HCT116 (cell line): ENCODE measurements around the gene TEDC2. TPM values are rescaled to one million over a fixed set of nuclear protein-coding genes. Genes with fewer than 3 reads are reported as not detected.

Source experiments
- ATAC-seq: fragments of 200-7000 bp; cut with Tn5 transposase; 2 replicates; pipeline ENCODE4 v1.9.1; 2020; ENCODE audit warnings: mild to moderate bottlenecking, moderate library complexity
- BruUV-seq: library from RNA; stranded (reverse); fragments of 400-500 nt; replicated peaks from 2 replicates; lab custom pipeline; 2021; lab: Mats Ljungman, UMichigan
- CTCF ChIA-PET: fragments of 300-600 bp; sonication (Branson Sonifier 250); formaldehyde crosslinking; loops from one replicate; lab custom pipeline; 2021; ENCODE audit warnings: antibody characterized with exemption; lab: Charles Lee
- POLR2A ChIA-PET: fragments of 300-600, 350-600 bp; sonication (Branson Sonifier 250); formaldehyde crosslinking; loops from one replicate; lab custom pipeline; 2021; ENCODE audit warnings: antibody characterized with exemption; lab: Charles Lee
- RAD21 ChIA-PET, 2 experiments: fragments of 300-600 bp; sonication (Branson Sonifier 250); formaldehyde crosslinking; loops; one replicate each; lab custom pipeline; 2023; ENCODE audit warnings: low total read pairs in 2 of 2; ENCODE audit not compliant: uncharacterized antibody in 2 of 2, unreplicated experiment in 2 of 2, low non-redundant PET in 1 of 2; lab: Charles Lee
- DNase-seq: peaks from one replicate; pipeline ENCODE4 v3.0.0-alpha.2; 2010; ENCODE audit warnings: low read depth, low spot score
- H2AFZ ChIP-seq: fragments of 200-600 bp; shearing (Covaris generic), sonication (generic); 2 replicates; pipeline ENCODE4 v1.6.1; 2017; ENCODE audit warnings: low read depth, mixed run types, mixed read lengths, antibody characterized with exemption, low read length; ENCODE audit not compliant: poor library complexity, severe bottlenecking
- H3K27ac ChIP-seq: 2 replicates; pipeline ENCODE4 v1.5.1; 2012; ENCODE audit warnings: low read depth, low read length
- H3K27me3 ChIP-seq: fragments of 200-600 bp; sonication (generic); 2 replicates; pipeline ENCODE4 v1.6.1; 2016; ENCODE audit warnings: mixed run types, low read length, mixed read lengths; ENCODE audit not compliant: insufficient read depth
- H3K36me3 ChIP-seq, 2 experiments: fragments of 200-500 bp in 1 of 2; fragments of 200-600 bp in 1 of 2; sonication (Bioruptor generic) in 1 of 2; sonication (generic) in 1 of 2; 2 replicates each; pipeline versions ENCODE4 v1.5.1 to v1.6.1; 2014 to 2016; ENCODE audit warnings: low read length in 2 of 2, inconsistent platforms in 1 of 2, mixed read lengths in 1 of 2, mixed run types in 1 of 2; ENCODE audit not compliant: insufficient read depth in 2 of 2, control insufficient read depth in 1 of 2
- H3K4me1 ChIP-seq, 2 experiments: fragments of 200-600 bp in 1 of 2; sonication (generic) in 1 of 2; 2 replicates each; pipeline versions ENCODE4 v1.5.1 to v1.6.1; 2012 to 2017; ENCODE audit warnings: low read length in 2 of 2, inconsistent platforms in 1 of 2, mild to moderate bottlenecking in 1 of 2, mixed read lengths in 1 of 2, mixed run types in 1 of 2, moderate library complexity in 1 of 2; ENCODE audit not compliant: insufficient read depth in 2 of 2, control insufficient read depth in 1 of 2
- H3K4me2 ChIP-seq: fragments of 200-600 bp; sonication (generic); 2 replicates; pipeline ENCODE4 v1.6.1; 2017; ENCODE audit warnings: mixed run types, low read length, mixed read lengths
- H3K4me3 ChIP-seq, 2 experiments: fragments of 200-600 bp in 1 of 2; sonication (generic) in 1 of 2; replicated peaks in 1 of 2; 2 replicates each; pipeline ENCODE4 v1.5.1; 2011 to 2016; ENCODE audit warnings: low read length in 2 of 2, control low read depth in 1 of 2, low read depth in 1 of 2, mild to moderate bottlenecking in 1 of 2, mixed read lengths in 1 of 2, mixed run types in 1 of 2
- H3K79me2 ChIP-seq: fragments of 200-600 bp; sonication (generic); 2 replicates; pipeline ENCODE4 v1.6.1; 2017; ENCODE audit warnings: mild to moderate bottlenecking, mixed run types, low read length, moderate library complexity, mixed read lengths; ENCODE audit not compliant: insufficient read depth
- H3K9ac ChIP-seq: fragments of 200-600 bp; sonication (generic); 2 replicates; pipeline ENCODE4 v1.6.1; 2016; ENCODE audit warnings: low read length, mixed read lengths
- H3K9me2 ChIP-seq: fragments of 200-600 bp; sonication (generic), shearing (Covaris generic); 2 replicates; pipeline ENCODE4 v1.6.1; 2017; ENCODE audit warnings: mixed run types, mild to moderate bottlenecking, moderate library complexity; ENCODE audit not compliant: insufficient read depth
- H3K9me3 ChIP-seq, 2 experiments: fragments of 200-500 bp in 1 of 2; fragments of 200-600 bp in 1 of 2; sonication (Bioruptor generic) in 1 of 2; sonication (generic) in 1 of 2; 2 replicates each; pipeline ENCODE4 v1.6.1; 2014 to 2017; ENCODE audit warnings: low read length in 2 of 2, mixed read lengths in 2 of 2, inconsistent platforms in 1 of 2, low read depth in 1 of 2, mild to moderate bottlenecking in 1 of 2, mixed run types in 1 of 2, moderate library complexity in 1 of 2; ENCODE audit not compliant: control insufficient read depth in 1 of 2, insufficient read depth in 1 of 2
- H4K20me1 ChIP-seq: fragments of 200-600 bp; sonication (generic), shearing (Covaris generic); 2 replicates; pipeline ENCODE4 v1.6.1; 2017; ENCODE audit warnings: mixed run types, mild to moderate bottlenecking, moderate library complexity; ENCODE audit not compliant: insufficient read depth
- EZH2 ChIP-seq: fragments of 200-600 bp; sonication (generic); IDR thresholded peaks from 2 replicates; pipeline ENCODE4 v1.6.1; 2017; ENCODE audit warnings: antibody characterized with exemption, mixed run types
- EZH2phosphoT487 ChIP-seq: fragments of 200-600 bp; IDR thresholded peaks from 2 replicates; pipeline ENCODE4 v1.6.1; 2018; ENCODE audit warnings: antibody characterized with exemption, borderline replicate concordance
- RAD21 ChIP-seq: IDR thresholded peaks from 2 replicates; pipeline ENCODE4 v1.6.1; 2012; ENCODE audit warnings: low read depth, mild to moderate bottlenecking
- intact Hi-C: fragments of 100-400 bp; cut with micrococcal nuclease; formaldehyde crosslinking; loops from 2 replicates; pipeline ENCODE4 v1.10.0; 2022
- total RNA-seq: library from RNA; stranded (reverse); gene quantifications from one replicate; pipeline ENCODE4 v1.2.1, GENCODE V29; 2021; ENCODE audit not compliant: unreplicated experiment
- TF ChIP-seq, protein P1 (sequence below), 3 experiments: fragments of 200-600 bp in 1 of 3; sonication (generic) in 1 of 3; IDR thresholded peaks in 2 of 3; conservative IDR thresholded peaks in 1 of 3; 2 replicates each; pipeline ENCODE4 v1.5.1; 2012 to 2017; ENCODE audit warnings: low read depth in 2 of 3, low read length in 2 of 3, antibody characterized with exemption in 1 of 3, borderline replicate concordance in 1 of 3, control low read depth in 1 of 3, mild to moderate bottlenecking in 1 of 3, mixed read lengths in 1 of 3, mixed run types in 1 of 3, moderate library complexity in 1 of 3; ENCODE audit not compliant: insufficient read depth in 1 of 3

The TEDC2 gene
- total RNA-seq, 1 experiment from 2014 or later, result 26.5 TPM

DNA sequence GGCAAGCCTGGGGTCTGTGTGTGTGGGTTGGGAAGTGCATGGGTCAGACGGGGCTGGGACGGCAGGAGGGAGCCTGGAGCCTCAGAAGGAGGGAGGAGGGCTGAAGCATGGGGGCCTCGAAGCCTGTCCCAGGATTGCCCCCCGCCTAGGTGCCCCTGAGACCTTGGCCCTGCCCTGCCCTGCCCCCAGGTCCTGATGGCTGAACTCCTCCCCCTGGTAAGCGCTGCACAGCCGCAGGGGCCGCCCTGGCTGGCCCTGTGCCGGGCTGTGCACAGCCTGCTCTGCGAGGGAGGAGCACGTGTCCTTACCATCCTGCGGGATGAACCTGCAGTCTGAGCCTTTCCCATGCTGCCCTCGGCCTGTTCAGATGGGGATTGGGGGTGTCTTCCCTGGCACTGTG, 4.4 kb downstream of the TEDC2 start:
- DNase-seq (no peak), ATAC-seq (no peak)
- no peaks in the 10 kb centered on the region for H3K27me3 ChIP-seq
- CTCF ChIA-PET, result no interaction called here
- POLR2A ChIA-PET, result no interaction called here
- no TSS peak for BruUV-seq
- H3K4me3 ChIP-seq, result no peak overlapping the region
- RAD21 ChIA-PET, result no interaction called here
- H3K4me1 ChIP-seq, result peaks cover 20 to 42% of the 10 kb centered on the region in 2 experiments
- no peaks in the 10 kb centered on the region for H3K36me3 ChIP-seq
- no peaks in the 10 kb centered on the region for H3K9me2 ChIP-seq
- TF ChIP-seq EZH2phosphoT487 (no peak), RAD21 (no peak)
- H2AFZ ChIP-seq, result no peak overlapping the region
- peaks cover 7% of the 10 kb centered on the region; the same call in 1 of the 2 replicates for H3K79me2 ChIP-seq
- intact Hi-C loops, result loop anchor here (5.0 kb wide), 1 partner anchor 37 kb away; the partner anchor contains the start of gene CCNF
- H3K27ac ChIP-seq, result no peak overlapping the region; the same call in 1 of the 2 replicates
- no peak overlapping the region for H3K4me2 ChIP-seq
- no peaks in the 10 kb centered on the region for H3K9me3 ChIP-seq
- H4K20me1 ChIP-seq, result no peaks in the 10 kb centered on the region
- no peak overlapping the region for H3K9ac ChIP-seq

DNA sequence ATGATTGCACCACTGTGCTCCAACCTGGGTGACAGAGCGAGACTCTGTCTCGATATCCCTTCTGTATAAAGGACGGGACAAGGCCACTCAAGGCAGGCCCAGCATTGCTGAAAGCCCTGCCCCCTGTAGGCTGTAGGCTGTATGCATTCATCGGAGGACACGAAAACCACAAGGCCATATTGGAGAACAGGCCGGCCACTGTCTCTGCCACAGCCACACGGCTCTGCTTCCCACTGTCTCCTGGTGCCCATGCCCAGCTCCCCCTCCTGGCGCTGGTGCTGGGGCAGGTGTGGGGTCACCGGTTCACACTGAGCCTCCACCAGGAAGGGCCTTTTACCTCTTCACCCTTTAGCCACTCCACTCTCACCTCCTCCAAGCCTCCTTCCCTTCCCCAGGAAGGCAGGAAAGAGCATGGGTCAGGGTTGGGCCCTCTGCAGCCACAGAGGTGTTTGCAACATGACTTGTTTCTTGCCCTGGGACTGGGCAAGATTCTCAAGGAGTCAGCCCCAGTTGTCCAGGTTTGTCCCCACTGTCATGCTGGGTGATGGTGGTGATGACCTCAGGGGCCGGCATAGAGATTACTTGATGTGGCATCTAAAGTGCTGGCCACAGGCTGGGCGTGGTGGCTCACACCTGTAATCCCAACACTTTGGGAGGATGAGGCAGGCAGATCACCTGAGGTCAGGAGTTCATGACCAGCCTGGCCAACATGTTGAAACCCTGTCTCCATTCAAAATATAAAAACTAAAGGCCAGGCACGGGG, 5.9 kb downstream of the TEDC2 start:
- Histone ChIP-seq H3K79me2 (peaks cover 2% of the 10 kb centered on the region; the same call in 1 of the 2 replicates), H3K4me3 (no peak overlapping the region), H3K36me3 (no peaks in the 10 kb centered on the region), H3K9me2 (no peaks in the 10 kb centered on the region), H3K9me3 (no peaks in the 10 kb centered on the region), H3K27me3 (no peaks in the 10 kb centered on the region), H3K4me1 (peaks cover 19 to 37% of the 10 kb centered on the region in 2 experiments), H4K20me1 (no peaks in the 10 kb centered on the region), H3K4me2 (no peak overlapping the region), H2AFZ (no peak overlapping the region), H3K27ac (no peak overlapping the region), H3K9ac (no peak overlapping the region)
- ChIA-PET RAD21 (no interaction called here), CTCF (no interaction called here), POLR2A (no interaction called here)
- no TSS peak for BruUV-seq
- 0 out of 2 replicates have a peak, but pooled peaks have one; percentile 16 for ATAC-seq
- no peak for DNase-seq
- intact Hi-C loops, result no loop called here
- no peak for TF ChIP-seq EZH2
- TF ChIP-seq, protein P1, sequence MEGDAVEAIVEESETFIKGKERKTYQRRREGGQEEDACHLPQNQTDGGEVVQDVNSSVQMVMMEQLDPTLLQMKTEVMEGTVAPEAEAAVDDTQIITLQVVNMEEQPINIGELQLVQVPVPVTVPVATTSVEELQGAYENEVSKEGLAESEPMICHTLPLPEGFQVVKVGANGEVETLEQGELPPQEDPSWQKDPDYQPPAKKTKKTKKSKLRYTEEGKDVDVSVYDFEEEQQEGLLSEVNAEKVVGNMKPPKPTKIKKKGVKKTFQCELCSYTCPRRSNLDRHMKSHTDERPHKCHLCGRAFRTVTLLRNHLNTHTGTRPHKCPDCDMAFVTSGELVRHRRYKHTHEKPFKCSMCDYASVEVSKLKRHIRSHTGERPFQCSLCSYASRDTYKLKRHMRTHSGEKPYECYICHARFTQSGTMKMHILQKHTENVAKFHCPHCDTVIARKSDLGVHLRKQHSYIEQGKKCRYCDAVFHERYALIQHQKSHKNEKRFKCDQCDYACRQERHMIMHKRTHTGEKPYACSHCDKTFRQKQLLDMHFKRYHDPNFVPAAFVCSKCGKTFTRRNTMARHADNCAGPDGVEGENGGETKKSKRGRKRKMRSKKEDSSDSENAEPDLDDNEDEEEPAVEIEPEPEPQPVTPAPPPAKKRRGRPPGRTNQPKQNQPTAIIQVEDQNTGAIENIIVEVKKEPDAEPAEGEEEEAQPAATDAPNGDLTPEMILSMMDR (IDR thresholded peaks at IDR 0.05 in 2 of 3, conservative IDR thresholded peaks at IDR 0.05 in 1 of 3; ENCODE audit: borderline replicate concordance in 1 of 3, insufficient read depth in 1 of 3, low read depth in 2 of 3, low read length in 2 of 3), result peak in 2 of 3 experiments; percentile 41 to 55; a peak in 4 of 6 replicates
